ENCODE results near the gene LOXL1. TPM values are rescaled to one million over a fixed set of nuclear protein-coding genes. Genes with fewer than 3 reads are reported as not detected.
"Not testable (repeated sequence)": the region's sequence is repeated elsewhere in the genome, so short reads cannot be mapped to it uniquely, and the experiment has no call there.

Gene LOXL1
- total RNA-seq, 1 experiment from 2014 or later = 11.8 TPM

GRCh38 chr15:73936588-73937290, 10.5 kb downstream of the LOXL1 start:
- H3K36me3 ChIP-seq (replicated peaks; ENCODE audit: control insufficient read depth, insufficient read depth, low read length) = no peaks in the 10 kb centered on the region
- peak; percentile 32 for DNase-seq
- H3K27me3 ChIP-seq (ENCODE audit: control insufficient read depth, insufficient read depth, low read length) = no peaks in the 10 kb centered on the region

DNA sequence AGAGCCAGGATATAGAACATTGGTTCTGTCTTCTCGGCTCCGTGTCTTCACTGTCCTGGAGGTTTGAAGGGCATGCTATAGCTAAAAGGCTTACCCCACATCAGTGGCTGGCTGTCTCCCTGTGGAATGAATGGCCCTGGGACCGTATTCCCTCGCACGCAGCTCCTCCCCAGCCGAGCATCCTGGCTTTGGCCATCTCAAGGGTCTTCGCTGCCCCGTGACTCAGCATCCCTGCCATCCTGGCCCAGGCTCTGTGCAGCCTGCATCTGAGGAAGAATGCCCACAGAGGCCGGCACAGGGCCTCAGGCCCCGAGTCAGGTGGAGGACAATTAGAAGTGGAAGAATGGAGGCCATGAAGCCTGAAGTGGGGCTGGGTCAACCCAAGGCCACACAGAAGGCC, 11.0 kb downstream of the LOXL1 start:
- Histone ChIP-seq H3K27me3 (ENCODE audit: control insufficient read depth, insufficient read depth, low read length) (no peaks in the 10 kb centered on the region), H3K36me3 (replicated peaks; ENCODE audit: control insufficient read depth, insufficient read depth, low read length) (no peaks in the 10 kb centered on the region), H3K4me3 (ENCODE audit: insufficient read depth, low read depth, low read length) (no peak overlapping the region)
- no peak for DNase-seq

More at GRCh38 chr15:73936588-73937290, 10.5 kb downstream of the LOXL1 start:
- no peak overlapping the region for H3K4me3 ChIP-seq (ENCODE audit: insufficient read depth, low read depth, low read length)

DNA sequence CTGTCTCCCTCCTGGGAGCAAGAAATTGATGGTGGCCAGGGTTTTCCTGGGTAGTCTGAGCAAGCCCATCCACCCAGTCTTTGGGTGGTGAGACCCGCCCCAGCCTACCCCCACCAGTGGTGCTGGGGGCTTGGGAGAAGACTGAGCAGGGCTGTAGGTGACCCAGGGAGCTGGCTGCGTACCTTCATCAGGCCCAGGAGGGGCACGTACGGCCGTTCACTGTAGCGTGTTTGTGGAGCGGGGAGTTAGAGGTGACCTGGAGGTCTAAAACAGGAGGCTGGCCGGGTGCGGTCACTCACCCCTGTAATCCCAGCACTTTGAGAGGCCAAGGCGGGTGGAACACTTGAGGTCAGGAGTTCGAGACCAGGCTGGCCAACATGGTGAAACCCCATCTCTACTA, 11.5 kb downstream of the LOXL1 start:
- Histone ChIP-seq H3K27me3 (ENCODE audit: control insufficient read depth, insufficient read depth, low read length) (no peaks in the 10 kb centered on the region), H3K36me3 (replicated peaks; ENCODE audit: control insufficient read depth, insufficient read depth, low read length) (no peaks in the 10 kb centered on the region), H3K4me3 (ENCODE audit: insufficient read depth, low read depth, low read length) (no peak overlapping the region)
- DNase-seq = no peak

DNA sequence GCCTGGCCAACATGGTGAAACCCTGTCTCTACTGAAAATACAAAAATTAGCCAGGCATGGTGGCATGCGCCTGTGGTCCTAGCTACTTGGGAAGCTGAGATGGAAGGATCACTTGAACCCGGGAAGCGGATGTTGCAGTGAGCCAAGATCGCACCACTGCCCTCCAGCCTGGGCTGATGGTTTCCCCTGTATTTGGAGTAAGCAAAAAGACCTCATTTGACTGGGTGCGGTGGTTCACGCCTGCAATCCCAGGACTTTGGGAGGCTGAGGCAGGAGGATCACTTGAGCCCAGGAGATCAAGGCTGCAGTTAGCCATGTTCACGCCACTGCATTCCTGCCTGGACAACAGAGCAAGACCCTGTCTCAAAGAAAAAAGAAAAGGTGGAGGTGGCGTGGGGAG, 12.3 kb downstream of the LOXL1 start:
- DNase-seq; H3K36me3 ChIP-seq (replicated peaks; ENCODE audit: control insufficient read depth, insufficient read depth, low read length): not testable (repeated sequence)

DNA sequence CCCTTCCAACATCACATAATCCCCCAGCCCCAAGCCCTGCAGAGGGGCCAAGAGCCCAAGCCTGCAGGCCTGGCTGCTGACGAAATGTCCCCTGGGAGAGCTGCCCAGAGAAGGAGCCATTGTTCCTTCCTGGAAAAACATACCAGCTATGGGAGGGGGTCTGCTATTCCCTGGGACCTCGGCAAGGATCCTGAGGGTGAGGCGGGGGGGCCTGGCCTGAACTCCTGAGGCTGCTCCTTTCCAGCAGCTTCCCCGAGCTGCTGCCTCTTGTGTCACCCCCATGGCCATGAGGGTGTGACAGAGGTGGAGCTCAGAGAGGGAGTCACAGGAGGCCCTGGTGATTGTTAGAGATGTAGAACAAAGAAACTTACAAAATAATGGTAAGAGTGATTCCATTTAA, 12.9 kb downstream of the LOXL1 start:
- Histone ChIP-seq H3K36me3 (replicated peaks; ENCODE audit: control insufficient read depth, insufficient read depth, low read length) (no peaks in the 10 kb centered on the region), H3K27me3 (ENCODE audit: control insufficient read depth, insufficient read depth, low read length) (no peaks in the 10 kb centered on the region), H3K4me3 (ENCODE audit: insufficient read depth, low read depth, low read length) (no peak overlapping the region)
- DNase-seq = peak; percentile 44

More for the DNA sequence above, 12.3 kb downstream of the LOXL1 start:
- not testable (repeated sequence) for H3K27me3 ChIP-seq (ENCODE audit: control insufficient read depth, insufficient read depth, low read length); H3K4me3 ChIP-seq (ENCODE audit: insufficient read depth, low read depth, low read length)

- Histone ChIP-seq H3K36me3 (replicated peaks; ENCODE audit: control insufficient read depth, insufficient read depth, low read length) (no peaks in the 10 kb centered on the region), H3K27me3 (ENCODE audit: control insufficient read depth, insufficient read depth, low read length) (no peaks in the 10 kb centered on the region), H3K4me3 (ENCODE audit: insufficient read depth, low read depth, low read length) (no peak overlapping the region)
- peak; percentile 28 for DNase-seq
Observed at GRCh38 chr15:73940061-73940981, 14.1 kb downstream of the LOXL1 start.

- Histone ChIP-seq H3K4me3 (ENCODE audit: insufficient read depth, low read depth, low read length) (no peak overlapping the region), H3K36me3 (replicated peaks; ENCODE audit: control insufficient read depth, insufficient read depth, low read length) (no peaks in the 10 kb centered on the region), H3K27me3 (ENCODE audit: control insufficient read depth, insufficient read depth, low read length) (no peaks in the 10 kb centered on the region)
- DNase-seq = peak; percentile 34
Observed at GRCh38 chr15:73941044-73941443, 14.8 kb downstream of the LOXL1 start.

DNA sequence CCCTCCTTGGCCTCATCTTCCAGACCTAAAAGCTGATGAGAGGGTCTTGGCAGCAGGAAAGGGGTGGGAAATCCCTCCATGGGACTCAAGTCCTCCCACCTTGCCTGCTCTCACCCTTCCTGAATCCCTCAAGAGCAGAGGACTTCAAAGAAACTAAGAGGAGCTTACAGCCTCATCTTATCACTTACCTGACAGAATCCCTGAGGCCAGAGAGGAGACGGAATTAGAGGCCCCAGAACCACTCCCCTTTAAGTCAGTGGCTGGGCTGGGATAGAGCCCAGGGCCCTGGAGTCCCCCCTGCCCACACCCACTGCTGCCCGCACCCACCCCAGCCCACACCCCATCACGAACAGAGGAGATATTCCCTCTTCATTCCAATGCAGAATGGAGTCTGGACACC, 15.2 kb downstream of the LOXL1 start:
- Histone ChIP-seq H3K36me3 (replicated peaks; ENCODE audit: control insufficient read depth, insufficient read depth, low read length) (no peaks in the 10 kb centered on the region), H3K4me3 (ENCODE audit: insufficient read depth, low read depth, low read length) (no peak overlapping the region), H3K27me3 (ENCODE audit: control insufficient read depth, insufficient read depth, low read length) (no peaks in the 10 kb centered on the region)
- DNase-seq = peak; percentile 28

GRCh38 chr15:73941871-73942635, 15.8 kb downstream of the LOXL1 start:
- Histone ChIP-seq H3K36me3 (replicated peaks; ENCODE audit: control insufficient read depth, insufficient read depth, low read length) (no peaks in the 10 kb centered on the region), H3K4me3 (ENCODE audit: insufficient read depth, low read depth, low read length) (no peak overlapping the region), H3K27me3 (ENCODE audit: control insufficient read depth, insufficient read depth, low read length) (no peaks in the 10 kb centered on the region)
- DNase-seq = no peak

- Histone ChIP-seq H3K4me3 (ENCODE audit: insufficient read depth, low read depth, low read length) (no peak overlapping the region), H3K36me3 (replicated peaks; ENCODE audit: control insufficient read depth, insufficient read depth, low read length) (no peaks in the 10 kb centered on the region), H3K27me3 (ENCODE audit: control insufficient read depth, insufficient read depth, low read length) (no peaks in the 10 kb centered on the region)
- no peak for DNase-seq
Observed at GRCh38 chr15:73942751-73943270, 16.5 kb downstream of the LOXL1 start.

DNA sequence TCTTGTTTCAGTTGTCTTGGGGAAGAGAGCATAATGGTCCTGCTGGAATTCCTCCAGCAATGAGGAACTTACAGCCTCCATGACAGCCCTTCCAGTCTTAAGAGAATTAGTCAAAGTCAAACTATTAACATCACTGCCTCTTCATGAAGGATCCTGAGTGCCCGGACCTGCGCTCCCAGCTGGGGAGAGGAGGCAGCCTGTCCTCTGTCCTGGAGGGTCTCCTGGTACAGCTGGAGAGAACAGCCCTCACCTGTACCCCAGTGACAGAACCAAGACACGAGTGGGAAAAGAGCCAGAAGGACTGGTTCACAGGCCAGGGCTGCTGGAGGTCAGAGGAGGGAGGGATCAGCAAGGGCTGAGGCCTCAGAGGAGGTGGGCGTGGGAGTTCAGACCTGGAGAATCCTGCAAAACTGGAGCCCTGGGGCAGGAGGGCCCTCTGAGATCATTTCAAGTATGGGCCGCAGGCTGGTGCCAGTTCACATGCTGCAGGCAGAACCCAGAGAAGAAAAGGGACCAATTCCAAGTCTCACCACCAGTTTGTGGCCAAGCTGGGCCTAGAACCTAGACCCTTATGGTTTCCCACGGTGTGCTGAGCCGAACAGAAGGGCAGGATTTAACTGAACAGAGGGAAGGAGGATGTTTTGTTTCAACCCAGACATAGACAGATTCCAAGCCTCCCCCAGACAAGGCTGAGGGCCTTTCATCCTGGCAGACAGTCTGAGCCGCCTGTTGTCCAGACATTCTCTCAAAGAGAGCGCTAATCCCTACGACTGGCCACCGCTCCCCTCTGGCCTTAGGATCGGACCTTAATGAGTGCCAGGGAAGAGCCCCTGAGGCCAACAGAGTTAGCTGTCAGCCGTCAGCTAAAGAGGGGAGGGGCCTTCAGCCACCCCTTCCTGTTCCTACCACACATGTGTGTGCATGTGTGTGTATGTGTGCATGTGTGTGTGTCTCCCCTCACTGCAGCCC, 18.2 kb downstream of the LOXL1 start:
- DNase-seq = no peak
- no peaks in the 10 kb centered on the region for H3K36me3 ChIP-seq (replicated peaks; ENCODE audit: control insufficient read depth, insufficient read depth, low read length)
- no peak overlapping the region for H3K4me3 ChIP-seq (ENCODE audit: insufficient read depth, low read depth, low read length)
- no peaks in the 10 kb centered on the region for H3K27me3 ChIP-seq (ENCODE audit: control insufficient read depth, insufficient read depth, low read length)

- DNase-seq = no peak
- H3K4me3 ChIP-seq (ENCODE audit: insufficient read depth, low read depth, low read length) = no peak overlapping the region
- H3K27me3 ChIP-seq (ENCODE audit: control insufficient read depth, insufficient read depth, low read length) = no peaks in the 10 kb centered on the region
- no peaks in the 10 kb centered on the region for H3K36me3 ChIP-seq (replicated peaks; ENCODE audit: control insufficient read depth, insufficient read depth, low read length)
Observed at GRCh38 chr15:73945130-73945508, 18.9 kb downstream of the LOXL1 start.

GRCh38 chr15:73946046-73946721, 19.9 kb downstream of the LOXL1 start:
- no peak overlapping the region for H3K4me3 ChIP-seq (ENCODE audit: insufficient read depth, low read depth, low read length)
- no peak for DNase-seq
- no peaks in the 10 kb centered on the region for H3K27me3 ChIP-seq (ENCODE audit: control insufficient read depth, insufficient read depth, low read length)
- no peaks in the 10 kb centered on the region for H3K36me3 ChIP-seq (replicated peaks; ENCODE audit: control insufficient read depth, insufficient read depth, low read length)

Data from H7 (cell line).